Stimulated activated CD8-positive, alpha-beta memory T cell treated with anti-CD3 and anti-CD28 coated beads, Interleukin-2, amount 100 ng/mL, for 48 hours (primary cell): ENCODE results near the gene PRKAR1B.
"Not testable (repeated sequence)": the region's sequence is repeated elsewhere in the genome, so short reads cannot be mapped to it uniquely, and the experiment has no call there.

ENCODE experiments used
- DNase-seq, 2 donors: peaks; one replicate each; pipeline ENCODE4 v3.0.0-alpha.2; 2020; ENCODE audit warnings: low read depth in 2 of 2

The PRKAR1B gene

DNA sequence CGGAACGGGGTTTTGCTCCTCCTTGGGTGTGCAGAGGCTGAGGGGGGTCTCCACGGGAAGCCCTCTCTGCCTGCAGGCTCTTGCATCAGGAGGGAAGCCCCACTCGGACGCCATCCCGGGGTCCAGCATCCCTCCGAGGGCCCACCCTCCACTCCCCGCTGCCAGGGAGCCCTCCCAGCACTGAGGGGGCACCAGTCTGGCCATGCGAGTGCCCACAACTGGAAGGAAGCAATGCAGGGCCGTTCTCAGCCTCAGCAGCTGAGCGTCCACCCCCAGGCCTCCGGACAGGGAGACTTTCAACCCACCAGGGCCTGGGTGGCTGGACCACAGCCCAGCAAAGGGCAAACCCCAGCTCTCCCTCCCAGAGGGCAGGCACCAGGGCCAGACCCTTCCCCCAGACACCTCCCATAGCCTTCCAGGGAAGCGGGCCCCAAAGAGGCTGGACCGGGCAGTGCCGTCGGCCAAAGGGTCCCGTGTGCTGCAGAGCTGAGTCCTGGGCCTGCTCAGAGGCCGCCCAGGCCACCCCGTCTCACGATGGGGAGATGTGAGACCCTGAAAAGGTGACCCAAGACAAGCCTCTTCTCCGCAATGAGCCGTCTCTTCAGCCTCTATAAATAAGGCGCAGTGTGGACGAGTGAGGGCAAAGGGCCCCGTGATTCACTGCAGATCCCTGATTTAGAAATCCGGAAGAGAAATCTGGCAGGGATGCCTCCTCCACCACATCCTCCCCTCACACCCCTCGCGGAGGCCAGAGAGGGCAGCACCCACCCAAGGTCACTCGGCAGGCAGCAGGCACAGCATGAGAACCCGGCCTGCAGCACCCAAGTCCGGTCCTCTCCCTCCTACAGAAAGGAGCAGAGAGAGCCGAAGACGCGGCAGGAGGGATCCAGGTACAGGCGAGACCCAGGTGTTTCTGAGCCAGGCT lies 82.4 kb downstream of the PRKAR1B start:
- DNase-seq, result no peak

DNA sequence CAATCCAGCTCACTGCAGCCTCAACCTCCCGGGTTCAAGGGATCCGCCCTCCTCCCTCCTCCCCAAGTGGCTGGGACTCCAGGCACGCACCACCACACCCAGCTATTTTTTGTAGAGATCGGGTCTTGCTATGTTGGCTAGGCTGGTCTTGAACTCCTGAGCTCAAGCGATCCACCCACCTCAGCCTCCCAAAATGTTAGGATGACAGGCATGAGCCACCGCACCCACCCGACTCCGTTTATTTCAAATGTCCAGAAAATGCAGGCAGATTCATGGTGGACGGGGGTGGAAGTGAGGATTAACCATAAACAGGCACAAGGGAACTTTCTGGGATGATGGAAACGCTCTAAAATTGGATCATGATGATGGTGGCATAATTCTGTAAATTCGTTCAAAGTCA lies 85.1 kb downstream of the PRKAR1B start:
- DNase-seq, result no peak

DNA sequence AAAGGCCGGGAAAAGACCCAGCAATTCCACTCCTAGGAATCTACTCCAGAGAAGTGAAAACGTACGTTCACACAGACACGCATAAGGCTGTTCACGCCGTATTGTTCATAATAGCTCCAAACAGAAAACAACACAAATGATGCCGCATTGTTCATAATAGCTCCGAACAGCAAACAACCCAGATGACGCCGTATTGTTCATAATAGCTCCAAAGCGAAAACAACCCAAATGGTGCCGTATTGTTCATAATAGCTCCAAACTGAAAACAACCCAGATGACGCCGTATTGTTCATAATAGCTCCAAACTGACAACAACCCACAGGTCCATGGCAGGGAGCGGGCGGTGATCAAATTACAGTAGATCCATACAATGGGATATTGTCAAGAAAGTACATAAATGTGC lies 85.8 kb downstream of the PRKAR1B start:
- no peak for DNase-seq

DNA sequence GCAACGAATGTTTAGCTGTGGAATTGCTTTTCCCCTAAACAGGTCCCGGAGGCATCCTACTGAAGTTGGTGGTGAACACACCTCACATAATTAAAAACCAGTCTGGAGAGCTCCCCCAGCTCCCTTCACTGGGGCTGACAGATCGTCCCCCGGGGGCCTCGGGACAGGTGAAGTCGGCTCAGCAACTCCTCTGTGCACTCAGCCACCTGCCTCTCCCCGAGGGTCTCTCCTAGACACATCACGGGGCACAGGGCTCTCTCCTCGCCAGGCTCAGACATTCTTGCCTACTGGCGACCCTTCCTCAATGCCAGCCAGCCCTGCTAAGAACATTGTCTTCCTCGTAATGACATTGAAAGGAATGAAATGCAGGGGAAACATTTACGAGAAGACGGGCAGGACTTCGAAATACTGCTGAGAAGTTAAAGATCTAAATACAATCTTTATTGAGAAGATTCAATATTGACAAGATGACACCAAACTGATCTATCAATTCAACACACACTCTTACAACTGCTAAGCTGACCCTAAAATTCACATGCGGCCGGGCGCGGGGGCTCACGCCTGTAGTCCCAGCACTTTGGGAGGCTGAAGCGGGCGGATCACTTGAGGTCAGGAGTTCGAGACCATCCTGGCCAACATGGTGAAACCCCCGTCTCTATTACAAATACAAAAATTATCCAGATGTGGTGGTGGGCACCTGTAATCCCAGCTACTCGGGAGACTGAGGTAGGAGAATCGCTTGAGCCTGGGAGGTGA lies 88.6 kb downstream of the PRKAR1B start:
- DNase-seq, result no peak

DNA sequence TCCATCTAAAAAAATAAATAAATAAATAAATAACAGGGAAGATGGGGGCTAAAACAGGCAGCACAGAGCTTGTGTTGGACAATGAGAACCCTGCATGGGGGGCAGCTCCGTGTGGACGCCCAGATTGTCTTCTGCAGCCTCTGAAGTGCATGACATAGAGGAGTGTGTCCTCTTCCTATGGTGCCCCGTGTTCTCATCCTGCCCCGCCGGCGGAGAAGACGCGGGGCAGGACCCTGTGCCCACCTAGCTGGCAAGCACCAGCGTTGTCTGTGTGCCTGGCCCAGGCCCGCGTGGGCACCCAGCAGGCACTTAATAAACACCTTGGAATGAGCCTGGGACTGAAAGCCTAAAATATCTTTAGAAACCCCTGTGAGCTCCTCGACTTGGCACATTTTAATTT lies 89.3 kb downstream of the PRKAR1B start:
- no peak for DNase-seq

DNA sequence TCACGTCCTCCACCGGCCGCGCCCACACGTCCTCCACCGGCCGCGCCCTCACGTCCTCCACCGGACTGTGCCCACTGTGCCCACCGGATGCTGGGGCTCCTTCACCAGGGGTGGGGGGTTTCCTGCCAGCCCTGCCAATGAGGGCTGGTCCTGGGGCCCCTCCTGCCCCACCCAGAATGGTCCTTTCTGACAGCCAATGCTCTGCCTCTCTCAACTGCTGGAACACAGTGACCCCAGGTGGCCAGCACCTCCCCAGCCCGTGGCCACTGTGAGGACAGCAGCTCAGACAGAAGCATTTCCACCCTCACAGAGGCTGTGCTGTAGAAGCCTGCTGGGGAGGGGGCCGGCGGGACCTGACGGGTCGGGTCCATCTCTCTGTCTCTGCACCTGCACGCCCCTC lies 90.7 kb downstream of the PRKAR1B start:
- no peak for DNase-seq

DNA sequence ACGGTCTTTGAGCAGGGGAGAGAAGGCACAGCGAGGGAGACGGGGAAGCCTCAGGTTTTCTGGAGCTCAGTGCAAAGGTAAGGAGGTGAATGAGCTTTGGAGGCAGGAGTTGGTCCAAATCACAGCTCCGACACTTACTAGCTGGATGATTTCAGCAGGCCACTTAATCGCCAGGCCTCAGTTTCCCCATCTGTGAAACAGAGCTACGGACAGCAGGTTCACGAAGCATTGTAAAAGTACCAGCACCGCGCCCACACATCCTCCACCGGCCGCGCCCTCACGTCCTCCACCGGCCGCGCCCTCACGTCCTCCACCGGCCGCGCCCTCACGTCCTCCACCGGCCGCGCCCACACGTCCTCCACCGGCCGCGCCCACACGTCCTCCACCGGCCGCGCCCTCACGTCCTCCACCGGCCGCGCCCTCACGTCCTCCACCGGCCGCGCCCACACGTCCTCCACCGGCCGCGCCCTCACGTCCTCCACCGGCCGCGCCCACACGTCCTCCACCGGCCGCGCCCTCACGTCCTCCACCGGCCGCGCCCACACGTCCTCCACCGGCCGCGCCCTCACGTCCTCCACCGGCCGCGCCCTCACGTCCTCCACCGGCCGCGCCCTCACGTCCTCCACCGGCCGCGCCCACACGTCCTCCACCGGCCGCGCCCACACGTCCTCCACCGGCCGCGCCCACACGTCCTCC lies 91.2 kb downstream of the PRKAR1B start:
- not testable (repeated sequence) for DNase-seq

DNA sequence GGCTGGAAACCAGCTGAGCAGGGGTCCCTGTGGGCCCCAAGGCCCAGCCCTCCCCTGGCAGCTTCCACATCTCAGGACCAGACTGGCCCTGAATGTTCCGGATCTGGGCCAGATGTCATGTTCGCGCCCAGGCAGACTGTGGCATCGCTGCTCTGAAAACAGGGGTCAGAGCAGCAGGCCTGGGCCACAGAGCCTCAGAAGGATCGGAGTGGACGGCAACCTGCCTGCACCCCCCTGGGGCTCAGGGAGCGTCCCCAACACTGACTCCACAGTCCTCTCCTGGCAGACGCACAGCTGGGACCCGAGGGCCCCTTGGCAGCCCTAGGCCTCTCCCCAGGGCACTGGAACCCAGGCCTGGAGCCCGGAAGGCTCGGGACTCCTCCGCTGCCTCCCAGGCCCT lies 91.9 kb downstream of the PRKAR1B start:
- no peak for DNase-seq

DNA sequence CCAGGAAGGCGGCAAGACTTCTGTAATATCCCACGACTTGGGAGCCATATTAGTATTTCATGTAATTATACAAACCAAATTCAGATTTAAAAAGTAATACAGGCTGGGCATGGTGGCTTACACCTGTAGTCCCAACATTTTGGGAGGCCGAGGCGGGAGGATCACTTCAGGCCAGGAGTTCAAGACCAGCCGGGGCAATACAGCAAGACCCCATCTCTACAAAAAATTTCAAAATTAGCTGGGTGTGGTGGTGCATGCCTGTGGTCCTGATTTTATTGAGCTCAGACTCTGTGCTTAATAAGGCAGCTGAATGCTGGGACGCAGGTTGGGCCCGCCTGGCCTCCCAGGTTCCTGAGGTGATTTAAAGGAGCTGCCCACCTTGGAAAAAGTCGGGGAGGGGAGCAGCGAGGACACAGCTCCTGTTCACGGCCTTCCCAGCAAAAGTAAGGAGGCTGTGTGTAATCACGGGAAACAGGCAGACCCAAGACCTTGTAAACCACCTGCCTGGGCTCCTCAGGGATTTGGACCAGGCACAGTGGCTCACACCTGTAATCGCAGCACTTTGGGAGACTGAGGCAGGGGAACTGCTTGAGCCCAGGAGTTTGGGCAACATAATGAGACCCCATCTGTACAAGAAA lies 93.6 kb downstream of the PRKAR1B start:
- DNase-seq, result no peak

DNA sequence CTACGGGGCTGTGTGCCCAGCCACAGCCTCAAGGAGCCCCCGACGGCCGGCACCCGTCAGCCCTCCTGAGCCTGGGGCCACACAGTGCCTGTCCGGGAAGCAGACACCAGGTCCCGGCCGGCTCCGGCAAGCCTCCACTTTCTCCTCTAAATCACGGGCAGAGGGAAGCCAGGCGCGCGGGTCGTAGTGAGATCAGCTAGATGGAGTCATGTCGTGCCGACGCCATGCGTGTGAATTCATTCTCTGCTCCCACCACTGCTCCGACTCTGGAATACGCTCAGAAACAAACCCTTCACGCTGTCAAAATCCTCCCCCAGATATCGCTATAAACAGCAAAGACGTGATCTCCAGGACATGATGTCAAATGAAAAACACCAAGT lies 94.3 kb downstream of the PRKAR1B start:
- no peak for DNase-seq

DNA sequence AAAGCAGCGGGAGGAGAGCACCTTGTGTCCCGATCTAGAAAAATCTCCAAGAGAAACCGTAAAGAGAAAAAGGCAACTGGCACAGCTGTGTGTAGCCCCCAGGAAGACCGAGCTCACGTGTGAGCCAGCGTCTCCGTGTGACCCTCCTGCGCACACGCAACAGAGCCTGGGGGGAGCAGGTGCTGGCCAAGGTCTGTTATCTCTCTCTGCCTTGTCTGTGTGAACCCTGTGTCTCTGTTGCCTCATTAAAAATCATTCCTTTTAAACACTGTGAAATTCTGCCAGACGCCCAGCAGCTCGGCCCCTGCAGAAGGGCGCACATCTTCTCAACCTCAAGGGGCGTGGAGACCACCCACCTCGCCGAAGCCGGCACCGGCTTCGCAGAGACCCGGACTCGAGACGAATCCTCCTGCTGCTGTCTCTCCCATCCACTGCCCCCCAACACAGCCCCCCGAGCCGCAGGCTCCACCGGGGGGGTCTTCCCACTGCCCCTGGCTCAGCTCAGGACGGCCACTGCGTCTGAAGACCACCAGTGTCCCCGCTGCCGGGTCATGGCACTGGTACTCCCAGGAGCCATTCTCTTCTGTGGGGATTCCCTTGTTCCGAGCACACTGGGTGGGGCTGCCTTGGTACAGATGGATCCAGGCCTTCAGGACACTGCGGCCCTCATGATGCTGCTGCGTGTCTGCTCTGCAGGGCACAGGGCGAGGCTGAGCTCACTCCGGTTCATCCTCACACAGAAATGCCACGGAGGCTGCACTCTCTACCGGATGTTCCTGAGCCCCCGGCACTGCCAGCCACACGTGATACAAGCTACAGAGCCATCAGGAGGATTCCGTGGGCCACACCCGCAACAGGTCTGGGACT lies 94.9 kb downstream of the PRKAR1B start:
- no peak for DNase-seq

DNA sequence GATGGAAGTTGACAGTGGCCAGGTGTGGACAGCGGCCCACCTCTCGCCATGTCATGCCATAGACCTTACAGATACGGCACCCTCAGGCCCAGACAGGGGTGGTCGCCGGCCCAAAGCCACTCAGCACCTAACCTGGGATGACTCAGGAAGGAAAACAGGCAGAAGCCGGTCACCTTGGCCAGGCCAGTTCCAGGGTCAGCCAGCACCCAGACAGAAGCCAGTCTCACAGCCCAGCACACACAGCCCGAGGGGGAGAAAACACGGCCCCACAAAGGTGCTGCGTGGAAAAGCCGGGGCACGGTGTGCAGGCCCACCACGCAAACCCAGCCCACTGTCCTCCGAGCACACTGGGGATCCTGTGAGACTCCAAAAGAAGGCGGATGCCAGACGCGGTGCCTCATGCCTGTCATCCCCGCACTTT lies 95.8 kb downstream of the PRKAR1B start:
- DNase-seq, result no peak

DNA sequence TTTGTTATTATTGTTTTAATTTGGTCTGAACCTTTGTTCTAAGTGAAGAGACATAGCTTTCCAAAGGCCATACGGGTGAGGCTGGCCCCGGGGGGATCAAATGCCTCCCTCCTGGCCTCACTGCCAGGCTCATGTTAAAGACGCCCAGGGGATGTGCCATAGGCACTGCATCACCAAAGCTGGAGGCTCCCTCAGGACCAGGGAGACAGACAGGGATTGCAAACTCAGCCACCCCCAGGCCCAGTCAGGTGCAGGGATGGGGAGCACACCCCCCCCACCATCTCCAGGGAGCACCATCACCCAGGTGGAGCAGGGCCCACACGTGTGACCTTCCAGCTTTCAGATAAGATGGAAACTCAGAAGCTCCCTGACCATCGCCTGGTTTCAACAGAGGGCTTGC lies 96.5 kb downstream of the PRKAR1B start:
- no peak for DNase-seq

DNA sequence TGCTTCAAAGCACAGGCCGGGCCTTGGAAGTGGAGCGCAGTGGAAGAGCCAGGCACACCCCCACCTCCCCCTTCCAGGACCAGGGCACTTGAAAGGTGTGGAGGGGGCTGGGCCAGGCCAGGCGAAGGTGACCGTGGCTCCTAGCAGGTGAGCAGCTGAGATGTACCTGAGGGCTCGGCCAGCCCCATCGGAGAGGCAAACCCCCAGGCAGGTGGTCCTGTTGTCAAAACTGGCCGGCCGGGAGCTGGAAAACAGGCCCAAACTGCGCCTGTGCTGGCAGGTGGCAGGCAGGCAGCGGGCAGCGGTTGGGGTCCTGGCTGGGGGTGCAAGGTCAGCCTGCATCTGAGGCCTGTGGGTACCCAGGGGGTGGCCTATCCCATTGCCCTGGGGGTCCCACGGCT lies 97.0 kb downstream of the PRKAR1B start:
- no peak for DNase-seq

DNA sequence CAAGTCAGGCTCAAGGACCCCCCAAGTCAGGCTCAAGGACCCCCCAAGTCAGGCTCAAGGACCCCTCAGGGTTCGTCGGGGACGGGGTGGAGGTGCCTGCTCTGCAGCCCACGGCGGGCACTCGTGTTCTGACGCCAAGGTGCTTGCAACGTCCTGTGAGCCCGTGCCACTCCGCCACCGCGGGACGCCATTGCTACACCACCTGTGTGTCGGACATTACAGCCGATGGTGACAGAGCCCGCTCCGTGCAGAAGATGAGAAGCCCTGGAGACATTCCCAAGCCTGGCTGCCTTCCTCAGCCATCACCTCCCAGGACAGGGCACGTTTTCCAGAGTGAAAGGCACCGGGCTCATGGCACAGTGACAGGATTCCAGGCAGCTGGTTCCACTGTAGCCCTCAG lies 98.3 kb downstream of the PRKAR1B start:
- DNase-seq, result no peak

DNA sequence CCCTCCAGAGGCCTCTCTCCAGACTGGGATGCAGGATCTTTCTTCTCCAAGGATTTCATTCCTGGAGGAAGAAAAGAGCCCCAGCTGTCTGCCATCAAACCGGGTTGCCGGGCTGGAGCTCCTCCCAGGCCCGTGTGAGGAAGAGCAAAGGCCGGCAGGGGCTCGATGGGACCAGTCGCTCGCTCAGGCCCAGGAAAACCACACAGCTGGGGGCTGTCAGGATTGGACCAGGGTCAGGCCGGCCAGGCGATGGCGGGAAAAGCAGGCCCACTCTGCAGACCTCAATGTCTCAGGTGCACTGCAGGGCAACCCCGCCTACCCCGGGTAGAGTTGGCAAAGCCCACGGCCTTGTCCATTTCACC lies 98.7 kb downstream of the PRKAR1B start:
- no peak for DNase-seq

DNA sequence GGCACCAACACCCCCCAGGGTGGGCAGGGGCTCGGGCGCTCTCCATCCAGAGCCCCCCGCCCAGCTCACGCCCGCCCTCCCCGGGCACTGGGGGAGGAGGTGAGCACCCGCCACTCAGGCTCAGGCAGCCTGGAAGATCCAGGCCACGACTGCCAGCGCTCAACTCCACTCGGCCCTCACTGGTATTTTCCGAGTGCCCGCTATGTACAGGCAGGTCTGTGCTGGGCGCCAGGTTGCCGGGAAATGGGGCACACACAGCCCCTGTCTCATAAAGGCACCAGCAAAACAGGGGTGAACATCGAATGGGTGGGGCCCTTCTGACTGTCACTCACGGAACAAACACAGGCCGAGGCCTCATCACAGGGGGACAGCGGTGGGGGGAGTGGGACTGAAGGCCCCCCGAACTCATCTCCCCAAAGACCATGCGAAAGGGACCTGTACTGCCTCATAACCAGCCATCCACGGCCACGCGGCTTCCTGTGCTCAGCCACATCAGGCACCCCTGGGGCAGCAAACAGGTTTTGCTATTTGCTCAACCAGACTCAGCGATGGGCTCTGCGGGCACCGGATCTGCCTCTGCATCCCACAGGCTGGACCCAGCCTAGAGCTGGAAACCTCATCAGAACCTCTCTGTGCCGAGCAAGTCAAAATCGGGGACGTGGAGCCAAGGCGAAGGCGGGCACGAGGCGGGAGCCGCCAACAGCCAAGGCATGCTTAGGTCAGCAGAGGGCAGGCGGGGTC lies 99.2 kb downstream of the PRKAR1B start:
- no peak for DNase-seq

DNA sequence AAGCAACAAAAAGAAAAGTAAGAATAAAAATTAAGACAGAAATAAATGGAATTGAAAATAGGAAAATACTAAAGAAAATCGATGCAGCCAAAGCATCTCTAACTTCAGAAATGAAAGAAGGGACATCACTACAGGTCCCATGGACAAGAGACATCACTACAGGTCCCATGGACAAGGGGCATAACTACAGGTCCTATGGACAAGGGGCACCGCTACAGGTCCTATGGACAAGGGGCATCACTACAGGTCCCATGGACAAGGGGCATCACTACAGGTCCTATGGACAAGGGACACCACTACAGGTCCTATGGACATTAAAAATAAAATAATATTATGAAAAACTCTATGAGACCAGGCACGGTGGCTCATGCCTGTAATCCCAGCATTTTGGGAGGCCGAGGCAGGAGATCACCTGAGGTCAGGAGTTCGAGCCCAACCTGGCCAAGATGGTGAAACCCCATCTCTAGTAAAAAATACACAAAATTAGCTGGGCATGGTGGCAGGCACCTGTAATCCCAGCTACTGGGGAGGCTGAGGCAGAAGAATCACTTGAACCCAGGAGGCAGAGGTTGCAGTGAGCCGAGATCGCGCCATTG lies 101.6 kb downstream of the PRKAR1B start:
- no peak for DNase-seq

DNA sequence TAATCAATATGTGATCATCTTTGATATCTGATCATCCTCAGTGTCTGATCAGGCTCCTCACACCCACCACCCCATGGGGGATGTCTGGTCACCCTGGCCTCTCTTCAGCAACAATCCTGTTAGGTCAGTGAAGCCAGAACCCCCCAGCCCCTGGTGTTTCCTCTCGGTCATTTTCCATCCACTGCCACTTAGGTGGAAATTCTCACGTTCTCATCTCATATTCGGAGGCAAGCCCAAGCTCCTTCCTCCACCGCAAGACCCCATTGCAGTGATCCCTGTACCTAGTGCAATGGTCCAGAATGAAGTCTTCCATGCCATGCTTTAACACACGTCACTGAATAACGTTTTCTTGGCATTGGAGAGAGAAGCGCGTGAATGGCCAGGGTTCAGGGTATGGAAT lies 103.6 kb downstream of the PRKAR1B start:
- no peak for DNase-seq
